ENCODE measurements around the gene KCNAB2. TPM values are rescaled to one million over a fixed set of nuclear protein-coding genes. Genes with fewer than 3 reads are reported as not detected.

Gene KCNAB2
- total RNA-seq, 2 donors from 2014 or later: 203 to 207 TPM

- no peaks in the 10 kb centered on the region for H3K27me3 Mint-ChIP-seq
- H3K27ac Mint-ChIP-seq: no peak overlapping the region
- ATAC-seq (no peak), DNase-seq (no peak)
- no peaks in the 10 kb centered on the region for H3K36me3 Mint-ChIP-seq (ENCODE audit: low read depth)
- peaks cover 21% of the 10 kb centered on the region for H3K4me1 Mint-ChIP-seq
- H3K4me3 Mint-ChIP-seq: no peak overlapping the region
- H3K9me3 ChIP-seq (ENCODE audit: control insufficient read depth, low read length, poor library complexity, severe bottlenecking): no peaks in the 10 kb centered on the region
Observed at GRCh38 chr1:6043561-6043960, 2.1 kb upstream of the KCNAB2 start.

- Mint-ChIP-seq H3K27ac (no peak overlapping the region), H3K4me1 (peaks cover 21% of the 10 kb centered on the region), H3K36me3 (ENCODE audit: low read depth) (peaks cover 3% of the 10 kb centered on the region), H3K4me3 (no peak overlapping the region), H3K27me3 (no peaks in the 10 kb centered on the region)
- DNase-seq: no peak
- no peaks in the 10 kb centered on the region for H3K9me3 ChIP-seq (ENCODE audit: control insufficient read depth, low read length, poor library complexity, severe bottlenecking)
- ATAC-seq: no peak
Observed at GRCh38 chr1:6044481-6045109, 1.1 kb upstream of the KCNAB2 start.

- Mint-ChIP-seq H3K27ac (no peak overlapping the region), H3K4me3 (no peak overlapping the region), H3K36me3 (ENCODE audit: low read depth) (peaks cover 3% of the 10 kb centered on the region), H3K4me1 (peaks cover 21% of the 10 kb centered on the region), H3K27me3 (no peaks in the 10 kb centered on the region)
- no peaks in the 10 kb centered on the region for H3K9me3 ChIP-seq (ENCODE audit: control insufficient read depth, low read length, poor library complexity, severe bottlenecking)
- ATAC-seq (no peak), DNase-seq (no peak)
Observed at GRCh38 chr1:6045110-6045502, 582 bp upstream of the KCNAB2 start.

- H3K27me3 Mint-ChIP-seq: no peaks in the 10 kb centered on the region
- ATAC-seq: no peak
- peaks cover 3% of the 10 kb centered on the region for H3K36me3 Mint-ChIP-seq (ENCODE audit: low read depth)
Observed at GRCh38 chr1:6046279-6046678, 591 bp downstream of the KCNAB2 start.

GRCh38 chr1:6048179-6048867 lies 2.6 kb downstream of the KCNAB2 start:
- no peaks in the 10 kb centered on the region for H3K9me3 ChIP-seq (ENCODE audit: control insufficient read depth, low read length, poor library complexity, severe bottlenecking)
- Mint-ChIP-seq H3K27ac (peak overlapping the region; percentile 34), H3K36me3 (ENCODE audit: low read depth) (peaks cover 3% of the 10 kb centered on the region), H3K27me3 (no peaks in the 10 kb centered on the region), H3K4me1 (peaks cover 24% of the 10 kb centered on the region), H3K4me3 (no peak overlapping the region)
- ATAC-seq (no peak), DNase-seq (no peak)

More at GRCh38 chr1:6046279-6046678, 591 bp downstream of the KCNAB2 start:
- no peak overlapping the region for H3K4me3 Mint-ChIP-seq
- no peak for DNase-seq
- no peaks in the 10 kb centered on the region for H3K9me3 ChIP-seq (ENCODE audit: control insufficient read depth, low read length, poor library complexity, severe bottlenecking)
- H3K27ac Mint-ChIP-seq: no peak overlapping the region
- peaks cover 25% of the 10 kb centered on the region for H3K4me1 Mint-ChIP-seq

- Mint-ChIP-seq H3K27me3 (no peaks in the 10 kb centered on the region), H3K27ac (peak overlapping the region; percentile 73), H3K36me3 (ENCODE audit: low read depth) (peaks cover 4% of the 10 kb centered on the region), H3K4me1 (peaks cover 21% of the 10 kb centered on the region), H3K4me3 (no peak overlapping the region)
- DNase-seq (no peak), ATAC-seq (no peak)
- no peaks in the 10 kb centered on the region for H3K9me3 ChIP-seq (ENCODE audit: control insufficient read depth, low read length, poor library complexity, severe bottlenecking)
Observed at GRCh38 chr1:6049419-6049818, 3.7 kb downstream of the KCNAB2 start.

GRCh38 chr1:6051423-6051822 lies 5.7 kb downstream of the KCNAB2 start:
- H3K4me1 Mint-ChIP-seq: peaks cover 17% of the 10 kb centered on the region
- no peak overlapping the region for H3K27ac Mint-ChIP-seq
- H3K4me3 Mint-ChIP-seq: peak overlapping the region; percentile 28
- no peaks in the 10 kb centered on the region for H3K9me3 ChIP-seq (ENCODE audit: control insufficient read depth, low read length, poor library complexity, severe bottlenecking)
- DNase-seq: no peak
- H3K27me3 Mint-ChIP-seq: no peaks in the 10 kb centered on the region
- H3K36me3 Mint-ChIP-seq (ENCODE audit: low read depth): peaks cover 4% of the 10 kb centered on the region
- no peak for ATAC-seq

- no peaks in the 10 kb centered on the region for H3K9me3 ChIP-seq (ENCODE audit: control insufficient read depth, low read length, poor library complexity, severe bottlenecking)
- DNase-seq (peak in 2 of 3 donors; percentile 26 to 38), ATAC-seq (no peak)
- Mint-ChIP-seq H3K27ac (peak overlapping the region; percentile 65), H3K36me3 (ENCODE audit: low read depth) (peaks cover 6% of the 10 kb centered on the region), H3K4me1 (peaks cover 23% of the 10 kb centered on the region), H3K4me3 (no peak overlapping the region), H3K27me3 (no peaks in the 10 kb centered on the region)
Observed at GRCh38 chr1:6052543-6053205, 7.0 kb downstream of the KCNAB2 start.

GRCh38 chr1:6053206-6053546 lies 7.5 kb downstream of the KCNAB2 start:
- ATAC-seq: no peak

GRCh38 chr1:6054596-6054995 lies 8.9 kb downstream of the KCNAB2 start:
- H3K4me3 Mint-ChIP-seq: no peak overlapping the region
- peaks cover 4% of the 10 kb centered on the region for H3K36me3 Mint-ChIP-seq (ENCODE audit: low read depth)
- H3K9me3 ChIP-seq (ENCODE audit: control insufficient read depth, low read length, poor library complexity, severe bottlenecking): no peaks in the 10 kb centered on the region
- no peak for ATAC-seq
- no peak overlapping the region for H3K27ac Mint-ChIP-seq
- H3K4me1 Mint-ChIP-seq: peaks cover 26% of the 10 kb centered on the region
- no peaks in the 10 kb centered on the region for H3K27me3 Mint-ChIP-seq
- DNase-seq: no peak

More at GRCh38 chr1:6053206-6053546, 7.5 kb downstream of the KCNAB2 start:
- Mint-ChIP-seq H3K36me3 (ENCODE audit: low read depth) (peaks cover 6% of the 10 kb centered on the region), H3K4me1 (peaks cover 22% of the 10 kb centered on the region), H3K4me3 (no peak overlapping the region), H3K27me3 (no peaks in the 10 kb centered on the region), H3K27ac (peak overlapping the region; percentile 65)
- no peak for DNase-seq
- no peaks in the 10 kb centered on the region for H3K9me3 ChIP-seq (ENCODE audit: control insufficient read depth, low read length, poor library complexity, severe bottlenecking)

GRCh38 chr1:6056572-6056948 lies 10.9 kb downstream of the KCNAB2 start:
- Mint-ChIP-seq H3K4me1 (peaks cover 24% of the 10 kb centered on the region), H3K27ac (peak overlapping the region; percentile 67), H3K4me3 (no peak overlapping the region), H3K27me3 (no peaks in the 10 kb centered on the region), H3K36me3 (ENCODE audit: low read depth) (peaks cover 4% of the 10 kb centered on the region)
- no peaks in the 10 kb centered on the region for H3K9me3 ChIP-seq (ENCODE audit: control insufficient read depth, low read length, poor library complexity, severe bottlenecking)
- DNase-seq (no peak), ATAC-seq (no peak)

- DNase-seq (no peak), ATAC-seq (no peak)
- H3K4me3 Mint-ChIP-seq: no peak overlapping the region
- H3K4me1 Mint-ChIP-seq: peaks cover 24% of the 10 kb centered on the region
- H3K36me3 Mint-ChIP-seq (ENCODE audit: low read depth): peaks cover 4% of the 10 kb centered on the region
- peak overlapping the region; percentile 67 for H3K27ac Mint-ChIP-seq
- no peaks in the 10 kb centered on the region for H3K27me3 Mint-ChIP-seq
- H3K9me3 ChIP-seq (ENCODE audit: control insufficient read depth, low read length, poor library complexity, severe bottlenecking): no peaks in the 10 kb centered on the region
Observed at GRCh38 chr1:6057170-6057845, 11.6 kb downstream of the KCNAB2 start.

GRCh38 chr1:6059866-6060265 lies 14.2 kb downstream of the KCNAB2 start:
- H3K27me3 Mint-ChIP-seq: no peaks in the 10 kb centered on the region
- no peak overlapping the region for H3K4me3 Mint-ChIP-seq
- H3K9me3 ChIP-seq (ENCODE audit: control insufficient read depth, low read length, poor library complexity, severe bottlenecking): no peaks in the 10 kb centered on the region
- no peak for ATAC-seq
- peaks cover 2% of the 10 kb centered on the region for H3K36me3 Mint-ChIP-seq (ENCODE audit: low read depth)
- no peak overlapping the region for H3K27ac Mint-ChIP-seq
- H3K4me1 Mint-ChIP-seq: peaks cover 28% of the 10 kb centered on the region
- DNase-seq: no peak
